Spleen (tissue), 11 donors: ENCODE measurements around the gene PARD3. TPM values are rescaled to one million over a fixed set of nuclear protein-coding genes. Genes with fewer than 3 reads are reported as not detected.
A peak's percentile ranks its signal among the peaks of the same experiment; 100 is the strongest.

Source experiments
- DNase-seq: peaks from one replicate; pipeline ENCODE4 v3.0.0-alpha.2; 2020
- H3K27ac ChIP-seq, 8 donors: fragments of 200-600 bp; sonication (generic) in 7 of 8; 1 replicate in 4 of 8; 2 replicates in 4 of 8; pipeline versions ENCODE4 v1.5.0 to v1.8.0; 2016 to 2021; ENCODE audit warnings: inconsistent platforms in 4 of 8, mild to moderate bottlenecking in 4 of 8, moderate library complexity in 1 of 8
- H3K27me3 ChIP-seq, 7 donors: fragments of 200-600 bp; sonication (generic) in 6 of 7; replicated peaks in 1 of 7; 1 replicate in 4 of 7; 2 replicates in 3 of 7; pipeline versions ENCODE4 v1.5.0 to v1.8.0; 2016 to 2021; ENCODE audit warnings: inconsistent platforms in 3 of 7, mild to moderate bottlenecking in 1 of 7
- H3K36me3 ChIP-seq, 6 donors: fragments of 200-600 bp; sonication (generic) in 5 of 6; 1 replicate in 4 of 6; 2 replicates in 2 of 6; pipeline versions ENCODE4 v1.5.0 to v1.8.0; 2016 to 2021; ENCODE audit warnings: inconsistent platforms in 2 of 6
- H3K4me1 ChIP-seq, 6 donors: fragments of 200-600 bp; sonication (generic) in 5 of 6; 1 replicate in 3 of 6; 2 replicates in 3 of 6; pipeline versions ENCODE4 v1.5.0 to v1.8.0; 2016 to 2021; ENCODE audit warnings: inconsistent platforms in 3 of 6
- H3K4me3 ChIP-seq, 8 donors: fragments of 200-600 bp; sonication (generic) in 7 of 8; 1 replicate in 4 of 8; 2 replicates in 4 of 8; pipeline versions ENCODE4 v1.5.0 to v1.8.0; 2016 to 2021; ENCODE audit warnings: inconsistent platforms in 4 of 8, mild to moderate bottlenecking in 4 of 8, moderate library complexity in 2 of 8
- H3K9me3 ChIP-seq, 8 donors: fragments of 200-600 bp; sonication (generic) in 7 of 8; 1 replicate in 4 of 8; 2 replicates in 4 of 8; pipeline versions ENCODE4 v1.5.0 to v1.8.0; 2016 to 2021; ENCODE audit warnings: inconsistent platforms in 4 of 8
- CTCF ChIP-seq, 11 experiments: fragments of 200-600 bp in 7 of 11; fragments of 450-650 bp in 4 of 11; sonication (generic) in 4 of 11; IDR thresholded peaks in 8 of 11; conservative IDR thresholded peaks in 3 of 11; 1 replicate in 7 of 11; 2 replicates in 4 of 11; pipeline versions ENCODE4 v1.4.0 to v1.8.0; 2016 to 2021; ENCODE audit warnings: antibody characterized with exemption in 11 of 11, inconsistent platforms in 4 of 11, mild to moderate bottlenecking in 1 of 11
- POLR2A ChIP-seq, 3 donors: fragments of 450-650 bp; IDR thresholded peaks; one replicate each; pipeline ENCODE4 v1.5.1; 2017; ENCODE audit warnings: antibody characterized with exemption in 3 of 3, mild to moderate bottlenecking in 1 of 3
- POLR2AphosphoS5 ChIP-seq, 3 donors: sonication (generic); formaldehyde crosslinking; IDR thresholded peaks; one replicate each; pipeline ENCODE4 v1.5.1; 2017; ENCODE audit warnings: antibody characterized with exemption in 3 of 3
- WGBS, 5 donors: extraction: QIAGEN DNeasy Blood & Tissue Kit in 3 of 5; methylation state at CpG; one replicate each; pipeline versions ENCODE4 v1.1.5 to v1.1.7; 2013 to 2018; 5-methylcytosine and 5-hydroxymethylcytosine counted together
- intact Hi-C: fragments of 100-400 bp; cut with DNase I; formaldehyde crosslinking; loops from one replicate; pipeline ENCODE4 v1.15.0; 2023; ENCODE audit warnings: low total_unique reads
- polyA plus RNA-seq, 3 donors: library from polyadenylated mRNA; stranded (reverse); fragments of 200-250 nt; gene quantifications; one replicate each; pipeline ENCODE4 v1.2.1, GENCODE V29; 2013
- total RNA-seq, 7 donors: library from RNA; depleted of rRNA in 3 of 7; stranded (reverse); fragments of >200 nt in 3 of 7; fragmentation: NEBNext Ultra II Directional in 4 of 7; extraction: Animal tissue kit (Norgen Biotek cat#: 25700) in 4 of 7; gene quantifications; one replicate each; pipeline versions ENCODE4 v1.1.0 to v1.2.1, GENCODE V29; 2016 to 2021
- donor health status: healthy with polysubstance abuse.
- donor health status: DM: no; HTN: no; CAD: no; lungs with moderate emphysema.
- donor health status: DM: no; HTN: no; CAD: no.
- donor health status: Bipolar disorder and iron deficiency.
- donor health status: healthy.
- donor health status: DM: no; HTN: no; CAD: no.
- donor health status: DM: yes; HTN: yes; CAD: no.

Gene PARD3
- total and polyA plus RNA-seq, 10 donors, result 2.8 to 18.9 (median 10.8) TPM

- Histone ChIP-seq H3K36me3 (no peaks in the 10 kb centered on the region), H3K9me3 (no peaks in the 10 kb centered on the region), H3K27ac (no peak overlapping the region), H3K27me3 (no peaks in the 10 kb centered on the region), H3K4me3 (no peak overlapping the region), H3K4me1 (no peaks in the 10 kb centered on the region)
- intact Hi-C loops, result no loop called here
- WGBS, 5 donors, result 70 to 88% (median 79%) methylated on average over 3 of the region's 3 CpGs
- TF ChIP-seq POLR2A (IDR thresholded peaks at IDR 0.05) (no peak), CTCF (IDR thresholded peaks at IDR 0.05 in 8 of 11, conservative IDR thresholded peaks at IDR 0.05 in 3 of 11) (no peak), POLR2AphosphoS5 (IDR thresholded peaks at IDR 0.05) (no peak)
- DNase-seq, result no peak
These were observed 415.0 kb downstream of the PARD3 start for GRCh38 chr10:34400075-34400474.

- intact Hi-C loops, result no loop called here
- no peaks in the 10 kb centered on the region for H3K27me3 ChIP-seq
- no peak overlapping the region for H3K4me3 ChIP-seq
- no peak overlapping the region for H3K27ac ChIP-seq
- 76 to 79% (median 77%) methylated on average over 7 of the region's 7 CpGs for WGBS, 5 donors
- TF ChIP-seq POLR2A (IDR thresholded peaks at IDR 0.05) (no peak), CTCF (IDR thresholded peaks at IDR 0.05 in 8 of 11, conservative IDR thresholded peaks at IDR 0.05 in 3 of 11) (no peak), POLR2AphosphoS5 (IDR thresholded peaks at IDR 0.05) (no peak)
- H3K4me1 ChIP-seq, result no peaks in the 10 kb centered on the region
- no peaks in the 10 kb centered on the region for H3K9me3 ChIP-seq
- no peak for DNase-seq
- no peaks in the 10 kb centered on the region for H3K36me3 ChIP-seq
These were observed 416.1 kb downstream of the PARD3 start for GRCh38 chr10:34399013-34399412.

- 38 to 66% (median 51%) methylated on average over 1 of the region's 1 CpG for WGBS, 5 donors
- no peaks in the 10 kb centered on the region for H3K4me1 ChIP-seq
- peak overlapping the region in 3 of 8 donors; percentile 16 to 33 (median 25) for H3K27ac ChIP-seq
- H3K4me3 ChIP-seq, result no peak overlapping the region
- DNase-seq, result no peak
- intact Hi-C loops, result no loop called here
- no peaks in the 10 kb centered on the region for H3K9me3 ChIP-seq
- H3K27me3 ChIP-seq, result no peaks in the 10 kb centered on the region
- H3K36me3 ChIP-seq, result no peaks in the 10 kb centered on the region
- TF ChIP-seq POLR2AphosphoS5 (IDR thresholded peaks at IDR 0.05) (no peak), POLR2A (IDR thresholded peaks at IDR 0.05) (no peak), CTCF (IDR thresholded peaks at IDR 0.05 in 8 of 11, conservative IDR thresholded peaks at IDR 0.05 in 3 of 11) (no peak)
These were observed 417.8 kb downstream of the PARD3 start for GRCh38 chr10:34397324-34397723.

- H3K36me3 ChIP-seq, result no peaks in the 10 kb centered on the region
- peak overlapping the region in 3 of 8 donors; percentile 16 to 33 (median 25) for H3K27ac ChIP-seq
- TF ChIP-seq POLR2AphosphoS5 (IDR thresholded peaks at IDR 0.05) (no peak), POLR2A (IDR thresholded peaks at IDR 0.05) (no peak), CTCF (IDR thresholded peaks at IDR 0.05 in 8 of 11, conservative IDR thresholded peaks at IDR 0.05 in 3 of 11) (no peak)
- H3K27me3 ChIP-seq, result no peaks in the 10 kb centered on the region
- no peaks in the 10 kb centered on the region for H3K9me3 ChIP-seq
- no peak overlapping the region for H3K4me3 ChIP-seq
- H3K4me1 ChIP-seq, result no peaks in the 10 kb centered on the region
- WGBS, 5 donors, result 62 to 94% (median 74%) methylated on average over 2 of the region's 2 CpGs
- intact Hi-C loops, result no loop called here
- no peak for DNase-seq
These were observed 418.4 kb downstream of the PARD3 start for GRCh38 chr10:34396663-34397062.
